ENCODE measurements around the gene PDZD8.

The PDZD8 gene

DNA sequence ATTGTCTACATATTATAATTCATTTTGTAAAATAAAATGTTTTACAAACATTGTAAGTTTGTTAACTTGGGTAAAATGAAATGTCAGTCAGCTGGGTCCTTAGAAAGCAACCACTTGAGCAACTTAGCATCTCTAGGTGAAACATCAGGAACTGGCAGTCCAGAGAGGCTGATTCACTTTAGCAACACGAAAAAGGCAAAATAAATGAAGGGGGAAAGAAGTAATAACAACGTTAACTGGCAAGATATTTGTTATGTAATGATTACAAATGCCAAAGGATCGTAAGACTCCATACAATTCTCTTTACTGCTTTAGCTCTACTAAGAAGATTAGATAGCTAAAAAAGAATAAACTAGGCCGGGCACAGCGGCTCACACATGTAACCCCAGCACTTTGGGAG lies 5.0 kb downstream of the PDZD8 start:
- Mint-ChIP-seq H3K36me3 (peaks cover 14% of the 10 kb centered on the region), H3K27ac (no peak overlapping the region), H3K27me3 (no peaks in the 10 kb centered on the region), H3K9me3 (no peaks in the 10 kb centered on the region), H3K4me1 (peaks cover 49% of the 10 kb centered on the region), H3K4me3 (no peak overlapping the region)
- DNase-seq = no peak
- CTCF ChIA-PET = interaction anchor here (1.2 to 2.2 kb wide), 2 partner anchors 47 to 154 kb away, joined by 3 to 7 read pairs; no protein-coding TSS in a partner anchor

DNA sequence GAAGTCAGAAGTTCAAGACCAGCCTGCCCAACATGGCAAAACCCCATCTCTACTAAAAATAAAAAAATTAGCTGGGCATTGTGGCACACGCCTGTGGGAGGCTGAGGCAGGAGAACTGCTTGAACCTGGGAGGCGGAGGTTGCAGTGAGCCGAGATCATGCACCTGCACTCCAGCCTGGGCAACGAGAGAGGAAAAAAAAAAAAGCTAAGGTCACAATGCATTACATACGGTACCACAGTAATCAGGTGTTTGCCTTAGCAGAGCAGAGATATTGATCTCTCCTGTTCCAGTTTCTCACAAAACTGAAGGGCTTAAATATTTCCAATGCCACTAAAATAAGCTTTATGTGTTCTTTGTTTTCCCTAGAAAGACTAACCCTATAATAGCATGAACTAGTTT lies 7.5 kb downstream of the PDZD8 start:
- H3K4me3 Mint-ChIP-seq = no peak overlapping the region
- H3K36me3 Mint-ChIP-seq = peaks cover 12% of the 10 kb centered on the region
- H3K9me3 Mint-ChIP-seq = no peaks in the 10 kb centered on the region
- no peak overlapping the region for H3K27ac Mint-ChIP-seq
- no peak for DNase-seq
- peaks cover 44% of the 10 kb centered on the region for H3K4me1 Mint-ChIP-seq
- CTCF ChIA-PET = interaction anchor here (1.5 kb wide), 1 partner anchor 11 kb away, joined by 3 read pairs; no protein-coding TSS in a partner anchor
- H3K27me3 Mint-ChIP-seq = no peaks in the 10 kb centered on the region

- no peak for DNase-seq
- H3K36me3 Mint-ChIP-seq = peaks cover 10% of the 10 kb centered on the region
- H3K27me3 Mint-ChIP-seq = no peaks in the 10 kb centered on the region
- H3K27ac Mint-ChIP-seq = no peak overlapping the region
- H3K9me3 Mint-ChIP-seq = no peaks in the 10 kb centered on the region
- H3K4me3 Mint-ChIP-seq = no peak overlapping the region
- CTCF ChIA-PET = interaction anchor here (0.6 to 1.5 kb wide), 2 partner anchors 12 to 529 kb away, joined by 3 read pairs; no protein-coding TSS in a partner anchor
- peaks cover 35% of the 10 kb centered on the region for H3K4me1 Mint-ChIP-seq
Observed at GRCh38 chr10:117366741-117367140, 8.5 kb downstream of the PDZD8 start.

DNA sequence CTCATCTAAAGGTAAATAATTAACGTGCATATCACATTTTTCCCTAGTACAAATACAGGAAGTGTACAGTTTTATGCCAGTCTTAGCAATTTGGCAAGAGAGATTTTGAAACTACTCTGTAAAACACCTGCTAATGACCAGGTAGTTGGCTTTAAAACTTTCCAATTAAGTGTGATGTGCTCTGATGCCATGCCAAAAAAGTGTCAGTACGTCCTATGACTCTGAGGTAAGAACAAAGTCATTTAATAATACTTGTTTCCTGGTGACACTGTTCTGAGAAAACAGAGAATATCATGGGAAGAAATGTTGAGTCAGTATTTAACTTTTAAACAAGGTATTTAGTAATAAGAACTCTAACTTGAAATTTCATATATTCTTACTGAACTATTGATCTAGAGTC lies 9.6 kb downstream of the PDZD8 start:
- no peak for DNase-seq
- H3K27me3 Mint-ChIP-seq = no peaks in the 10 kb centered on the region
- CTCF ChIA-PET = no interaction called here
- H3K27ac Mint-ChIP-seq = no peak overlapping the region
- peaks cover 8% of the 10 kb centered on the region for H3K36me3 Mint-ChIP-seq
- H3K4me1 Mint-ChIP-seq = peaks cover 30% of the 10 kb centered on the region
- H3K9me3 Mint-ChIP-seq = no peaks in the 10 kb centered on the region
- no peak overlapping the region for H3K4me3 Mint-ChIP-seq

DNA sequence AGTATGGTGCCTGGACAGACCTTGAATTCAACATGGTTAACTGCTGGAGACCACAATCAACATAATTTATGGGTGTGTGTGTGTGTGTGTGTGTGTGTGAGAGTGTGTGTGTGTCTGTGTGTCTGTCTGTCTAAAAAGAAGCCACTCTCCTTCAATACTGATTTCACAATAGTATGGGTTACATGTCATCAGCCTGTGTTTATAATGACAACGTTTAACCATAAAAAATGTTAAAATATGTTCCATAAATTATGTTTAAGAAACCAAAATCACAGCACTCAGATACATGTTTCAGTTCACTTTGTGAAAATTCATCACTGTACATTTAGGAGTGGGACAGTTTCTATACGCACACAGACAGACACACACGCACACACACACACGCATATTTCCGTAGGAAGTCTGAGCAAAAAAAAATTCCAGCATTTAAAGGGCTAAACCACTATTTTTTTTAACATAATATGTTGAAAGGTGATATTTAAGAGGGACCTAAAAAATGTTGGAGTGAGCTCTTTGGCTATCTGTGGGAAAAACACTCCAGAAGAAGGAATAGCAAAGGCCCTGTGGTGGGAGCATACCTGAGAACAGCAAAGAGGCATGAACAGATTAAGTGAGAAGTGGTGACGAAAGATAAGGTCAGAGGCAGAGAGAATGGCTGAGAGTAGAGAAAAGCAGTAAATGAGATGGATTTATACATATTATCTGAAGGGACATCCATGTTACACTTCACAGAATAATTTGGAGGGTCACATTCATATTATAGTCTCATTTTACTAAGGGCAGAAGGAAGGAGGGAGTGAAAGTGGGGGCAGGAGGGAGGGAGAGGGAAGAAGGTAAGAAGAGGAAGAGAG lies 10.9 kb downstream of the PDZD8 start:
- CTCF ChIA-PET = no interaction called here
- no peaks in the 10 kb centered on the region for H3K27me3 Mint-ChIP-seq
- H3K36me3 Mint-ChIP-seq = peaks cover 2% of the 10 kb centered on the region
- H3K9me3 Mint-ChIP-seq = no peaks in the 10 kb centered on the region
- DNase-seq = no peak
- peaks cover 20% of the 10 kb centered on the region for H3K4me1 Mint-ChIP-seq
- no peak overlapping the region for H3K27ac Mint-ChIP-seq
- H3K4me3 Mint-ChIP-seq = no peak overlapping the region

- Mint-ChIP-seq H3K4me3 (no peak overlapping the region), H3K36me3 (peaks cover 1% of the 10 kb centered on the region), H3K4me1 (peaks cover 19% of the 10 kb centered on the region), H3K27ac (no peak overlapping the region), H3K9me3 (no peaks in the 10 kb centered on the region), H3K27me3 (no peaks in the 10 kb centered on the region)
- no peak for DNase-seq
- CTCF ChIA-PET = no interaction called here
Observed at GRCh38 chr10:117363028-117363427, 12.2 kb downstream of the PDZD8 start.

- CTCF ChIA-PET = no interaction called here
- H3K9me3 Mint-ChIP-seq = no peaks in the 10 kb centered on the region
Observed at GRCh38 chr10:117362313-117362712, 12.9 kb downstream of the PDZD8 start.

GRCh38 chr10:117360994-117361667 lies 14.1 kb downstream of the PDZD8 start:
- CTCF ChIA-PET = interaction anchor here (1.5 to 2.0 kb wide), 3 partner anchors 11 to 186 kb away, joined by 4 to 9 read pairs (median 4); no protein-coding TSS in a partner anchor
- Mint-ChIP-seq H3K4me3 (no peak overlapping the region), H3K27ac (no peak overlapping the region), H3K27me3 (no peaks in the 10 kb centered on the region), H3K9me3 (no peaks in the 10 kb centered on the region), H3K4me1 (peaks cover 10% of the 10 kb centered on the region), H3K36me3 (no peaks in the 10 kb centered on the region)
- DNase-seq = no peak

More at GRCh38 chr10:117362313-117362712, 12.9 kb downstream of the PDZD8 start:
- Mint-ChIP-seq H3K27ac (no peak overlapping the region), H3K27me3 (no peaks in the 10 kb centered on the region), H3K4me1 (peaks cover 15% of the 10 kb centered on the region), H3K36me3 (no peaks in the 10 kb centered on the region), H3K4me3 (no peak overlapping the region)
- DNase-seq = no peak

GRCh38 chr10:117360016-117360415 lies 15.2 kb downstream of the PDZD8 start:
- H3K4me1 Mint-ChIP-seq = peaks cover 4% of the 10 kb centered on the region
- DNase-seq = no peak
- CTCF ChIA-PET = interaction anchor here (1.5 to 2.0 kb wide), 3 partner anchors 10 to 185 kb away, joined by 4 to 9 read pairs (median 4); no protein-coding TSS in a partner anchor

DNA sequence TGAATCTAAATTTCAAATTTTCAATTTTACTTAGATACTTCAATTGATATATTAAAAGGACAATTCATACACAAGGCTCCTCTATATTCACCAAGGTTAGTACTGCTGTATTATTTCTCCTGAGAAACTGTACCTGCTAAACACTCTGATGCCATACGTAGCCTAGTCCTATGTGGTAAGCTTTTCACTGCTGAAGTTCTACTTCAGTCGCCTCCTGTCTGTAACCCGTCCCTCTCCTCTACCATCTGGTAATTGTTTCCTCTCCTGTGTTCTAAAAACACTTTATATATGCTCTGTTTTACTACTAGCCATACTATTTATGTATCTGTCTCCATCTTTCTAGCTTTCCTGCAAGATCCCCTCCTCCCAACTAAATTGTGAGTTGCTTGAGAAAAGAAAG lies 20.2 kb downstream of the PDZD8 start:
- H3K9me3 Mint-ChIP-seq = no peaks in the 10 kb centered on the region
- H3K36me3 Mint-ChIP-seq = peaks cover 3% of the 10 kb centered on the region
- no peak for DNase-seq
- H3K4me3 Mint-ChIP-seq = no peak overlapping the region
- CTCF ChIA-PET = no interaction called here
- no peak overlapping the region for H3K27ac Mint-ChIP-seq
- no peaks in the 10 kb centered on the region for H3K27me3 Mint-ChIP-seq
- H3K4me1 Mint-ChIP-seq = peaks cover 23% of the 10 kb centered on the region

More at GRCh38 chr10:117360016-117360415, 15.2 kb downstream of the PDZD8 start:
- no peaks in the 10 kb centered on the region for H3K27me3 Mint-ChIP-seq
- no peak overlapping the region for H3K4me3 Mint-ChIP-seq
- H3K36me3 Mint-ChIP-seq = no peaks in the 10 kb centered on the region
- no peak overlapping the region for H3K27ac Mint-ChIP-seq
- no peaks in the 10 kb centered on the region for H3K9me3 Mint-ChIP-seq

GRCh38 chr10:117353684-117354083 lies 21.6 kb downstream of the PDZD8 start:
- H3K36me3 Mint-ChIP-seq = peaks cover 5% of the 10 kb centered on the region
- DNase-seq = no peak
- H3K9me3 Mint-ChIP-seq = no peaks in the 10 kb centered on the region
- H3K4me3 Mint-ChIP-seq = no peak overlapping the region
- no peaks in the 10 kb centered on the region for H3K27me3 Mint-ChIP-seq
- no peak overlapping the region for H3K27ac Mint-ChIP-seq
- CTCF ChIA-PET = interaction anchor here (1.7 kb wide), 1 partner anchor 179 kb away, joined by 4 read pairs; no protein-coding TSS in a partner anchor
- peaks cover 23% of the 10 kb centered on the region for H3K4me1 Mint-ChIP-seq

GRCh38 chr10:117352724-117353123 lies 22.5 kb downstream of the PDZD8 start:
- H3K27me3 Mint-ChIP-seq = no peaks in the 10 kb centered on the region
- no peaks in the 10 kb centered on the region for H3K9me3 Mint-ChIP-seq
- H3K4me3 Mint-ChIP-seq = no peak overlapping the region
- CTCF ChIA-PET = interaction anchor here (1.4 to 1.7 kb wide), 2 partner anchors 33 to 178 kb away, joined by 3 to 4 read pairs; no protein-coding TSS in a partner anchor
- H3K36me3 Mint-ChIP-seq = peaks cover 5% of the 10 kb centered on the region
- DNase-seq = no peak
- peaks cover 23% of the 10 kb centered on the region for H3K4me1 Mint-ChIP-seq
- H3K27ac Mint-ChIP-seq = no peak overlapping the region

DNA sequence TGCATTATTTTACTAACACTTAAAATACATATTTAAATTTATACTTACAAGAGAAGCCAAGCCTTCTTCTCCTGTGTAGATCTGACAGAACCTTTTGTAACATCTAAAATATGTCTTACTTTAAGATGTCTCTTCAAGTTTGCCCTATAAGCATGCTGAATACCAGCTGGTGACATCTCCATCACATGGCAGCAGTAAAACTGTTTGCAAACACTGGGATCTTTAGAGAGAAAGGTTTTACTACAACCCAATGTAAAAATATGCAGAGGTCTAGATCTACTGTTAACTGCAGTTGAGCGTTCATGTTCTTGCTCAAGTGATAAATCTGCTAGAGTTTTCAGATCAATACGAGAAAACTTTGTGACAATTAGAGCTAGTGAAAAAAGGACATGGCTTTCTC lies 23.2 kb downstream of the PDZD8 start:
- no peak for DNase-seq
- CTCF ChIA-PET = interaction anchor here (1.4 kb wide), 1 partner anchor 32 kb away, joined by 3 read pairs; no protein-coding TSS in a partner anchor
- peaks cover 23% of the 10 kb centered on the region for H3K4me1 Mint-ChIP-seq
- H3K27ac Mint-ChIP-seq = no peak overlapping the region
- H3K9me3 Mint-ChIP-seq = no peaks in the 10 kb centered on the region
- no peaks in the 10 kb centered on the region for H3K27me3 Mint-ChIP-seq
- no peak overlapping the region for H3K4me3 Mint-ChIP-seq
- H3K36me3 Mint-ChIP-seq = peaks cover 5% of the 10 kb centered on the region

DNA sequence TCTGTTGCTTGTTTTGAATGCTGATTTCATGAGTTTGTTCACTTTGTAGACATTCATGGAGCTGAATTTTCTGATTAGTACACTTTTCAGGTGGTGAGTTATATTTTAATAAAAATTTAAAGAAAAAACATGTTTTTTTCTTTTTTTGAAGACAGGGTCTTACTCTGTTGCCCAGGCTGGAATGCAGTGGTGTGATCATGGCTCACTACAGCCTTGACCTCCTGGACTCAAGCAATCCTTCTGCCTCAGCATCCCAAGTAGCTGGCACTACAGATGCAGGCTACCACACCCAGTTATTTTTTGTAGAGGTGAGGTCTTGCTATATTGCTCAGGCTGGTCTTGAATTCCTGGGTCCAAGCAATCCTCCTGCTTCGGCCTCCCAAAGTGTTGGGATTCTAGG lies 23.7 kb downstream of the PDZD8 start:
- no peaks in the 10 kb centered on the region for H3K27me3 Mint-ChIP-seq
- no peak overlapping the region for H3K4me3 Mint-ChIP-seq
- H3K36me3 Mint-ChIP-seq = peaks cover 5% of the 10 kb centered on the region
- DNase-seq = no peak
- peaks cover 24% of the 10 kb centered on the region for H3K4me1 Mint-ChIP-seq
- CTCF ChIA-PET = no interaction called here
- no peak overlapping the region for H3K27ac Mint-ChIP-seq
- no peaks in the 10 kb centered on the region for H3K9me3 Mint-ChIP-seq
